PC-9 (cell line): Measurements from ENCODE around the gene CIAO2B.

Experiments used
- EZH2 ChIP-seq: fragments of 200-600 bp; sonication (generic); IDR thresholded peaks from 2 replicates; pipeline ENCODE4 v1.8.0; 2017; ENCODE audit warnings: antibody characterized with exemption, low read depth
- TF ChIP-seq, protein P1 (sequence below): fragments of 200-600 bp; sonication (generic); conservative IDR thresholded peaks from 2 replicates; pipeline ENCODE4 v1.6.1; 2017; ENCODE audit warnings: mixed run types, antibody characterized with exemption, mild to moderate bottlenecking, moderate library complexity

DNA sequence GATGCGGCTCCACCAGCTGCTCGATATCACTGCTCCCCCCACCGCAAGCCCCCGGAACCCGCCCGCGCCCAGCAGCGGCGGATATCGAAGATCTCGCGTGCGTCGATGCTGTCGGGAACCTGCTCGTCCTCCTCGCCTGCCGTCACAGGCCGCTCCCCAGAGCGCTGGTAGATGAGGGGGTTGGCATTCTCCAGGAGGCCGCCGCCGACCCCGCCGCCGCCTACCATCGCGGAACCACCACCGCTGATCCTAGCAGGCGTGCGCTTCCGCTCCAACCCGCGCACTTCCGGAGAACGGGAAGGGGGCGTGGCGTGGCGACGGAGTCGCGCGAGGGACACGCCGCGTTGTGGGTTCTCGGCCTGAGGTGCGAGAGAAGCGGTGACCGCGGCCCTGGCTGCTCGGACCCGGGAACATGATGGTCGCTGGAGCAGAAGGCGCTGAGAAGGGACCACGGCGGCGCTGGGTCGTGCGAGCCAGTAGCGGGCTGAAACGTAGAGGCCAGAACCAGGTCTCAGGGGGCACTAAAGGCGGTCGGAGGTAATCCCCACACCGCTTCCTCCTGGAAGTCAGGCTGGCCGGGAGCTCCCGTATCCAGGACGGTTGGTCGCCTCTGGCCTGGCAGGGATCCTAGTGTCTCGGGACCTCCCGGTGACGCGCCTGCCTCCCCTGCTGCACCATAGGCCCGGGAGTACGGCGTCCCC lies at the start of gene CIAO2B:
- TF ChIP-seq, protein P1, sequence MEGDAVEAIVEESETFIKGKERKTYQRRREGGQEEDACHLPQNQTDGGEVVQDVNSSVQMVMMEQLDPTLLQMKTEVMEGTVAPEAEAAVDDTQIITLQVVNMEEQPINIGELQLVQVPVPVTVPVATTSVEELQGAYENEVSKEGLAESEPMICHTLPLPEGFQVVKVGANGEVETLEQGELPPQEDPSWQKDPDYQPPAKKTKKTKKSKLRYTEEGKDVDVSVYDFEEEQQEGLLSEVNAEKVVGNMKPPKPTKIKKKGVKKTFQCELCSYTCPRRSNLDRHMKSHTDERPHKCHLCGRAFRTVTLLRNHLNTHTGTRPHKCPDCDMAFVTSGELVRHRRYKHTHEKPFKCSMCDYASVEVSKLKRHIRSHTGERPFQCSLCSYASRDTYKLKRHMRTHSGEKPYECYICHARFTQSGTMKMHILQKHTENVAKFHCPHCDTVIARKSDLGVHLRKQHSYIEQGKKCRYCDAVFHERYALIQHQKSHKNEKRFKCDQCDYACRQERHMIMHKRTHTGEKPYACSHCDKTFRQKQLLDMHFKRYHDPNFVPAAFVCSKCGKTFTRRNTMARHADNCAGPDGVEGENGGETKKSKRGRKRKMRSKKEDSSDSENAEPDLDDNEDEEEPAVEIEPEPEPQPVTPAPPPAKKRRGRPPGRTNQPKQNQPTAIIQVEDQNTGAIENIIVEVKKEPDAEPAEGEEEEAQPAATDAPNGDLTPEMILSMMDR, result no peak
- TF ChIP-seq EZH2, result no peak
